ENCODE results near the gene TASP1.

GRCh38 chr20:13648291-13649228 is 9.8 kb upstream of the TASP1 start:
- TF ChIP-seq CTCF (IDR thresholded peaks at IDR 0.05 in 8 of 11, conservative IDR thresholded peaks at IDR 0.05 in 3 of 11) (no peak), POLR2AphosphoS5 (IDR thresholded peaks at IDR 0.05) (no peak)

Data from spleen (tissue), 7 donors.